Liver (tissue), 2 donors: ENCODE measurements around the gene CFAP73.

Experiments
- YY1 ChIP-seq: IDR thresholded peaks from 2 replicates; pipeline ENCODE4 v1.6.1; 2016; ENCODE audit warnings: antibody characterized with exemption, mild to moderate bottlenecking
- TF ChIP-seq, protein P1 (sequence below): fragments of 150-350 bp; IDR thresholded peaks from 2 replicates; pipeline ENCODE4 v1.5.1; 2017; ENCODE audit warnings: improper control_type of control experiment, low read depth, low read length; ENCODE audit not compliant: missing input control
- donor health status: healthy.

DNA sequence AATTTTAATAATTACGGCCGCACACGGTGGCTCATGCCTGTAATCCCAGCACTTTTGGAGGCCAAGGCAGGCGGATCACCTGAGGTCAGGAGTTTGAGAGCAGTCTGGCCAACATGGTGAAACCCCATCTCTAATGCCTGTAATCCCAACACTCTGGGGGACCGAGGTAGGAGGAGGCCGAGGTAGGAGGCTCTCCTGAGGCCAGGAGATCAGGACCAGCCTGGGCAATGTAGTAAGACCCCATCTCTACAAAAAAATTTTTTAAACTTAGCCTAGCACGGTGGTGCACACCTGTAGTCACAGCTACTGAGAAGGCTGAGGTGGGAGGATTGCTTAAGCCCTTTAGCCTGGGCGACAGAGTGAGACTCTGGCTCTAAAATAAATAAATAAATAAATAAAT, 5.6 kb upstream of the CFAP73 start:
- no peak for TF ChIP-seq YY1
- TF ChIP-seq, protein P1, sequence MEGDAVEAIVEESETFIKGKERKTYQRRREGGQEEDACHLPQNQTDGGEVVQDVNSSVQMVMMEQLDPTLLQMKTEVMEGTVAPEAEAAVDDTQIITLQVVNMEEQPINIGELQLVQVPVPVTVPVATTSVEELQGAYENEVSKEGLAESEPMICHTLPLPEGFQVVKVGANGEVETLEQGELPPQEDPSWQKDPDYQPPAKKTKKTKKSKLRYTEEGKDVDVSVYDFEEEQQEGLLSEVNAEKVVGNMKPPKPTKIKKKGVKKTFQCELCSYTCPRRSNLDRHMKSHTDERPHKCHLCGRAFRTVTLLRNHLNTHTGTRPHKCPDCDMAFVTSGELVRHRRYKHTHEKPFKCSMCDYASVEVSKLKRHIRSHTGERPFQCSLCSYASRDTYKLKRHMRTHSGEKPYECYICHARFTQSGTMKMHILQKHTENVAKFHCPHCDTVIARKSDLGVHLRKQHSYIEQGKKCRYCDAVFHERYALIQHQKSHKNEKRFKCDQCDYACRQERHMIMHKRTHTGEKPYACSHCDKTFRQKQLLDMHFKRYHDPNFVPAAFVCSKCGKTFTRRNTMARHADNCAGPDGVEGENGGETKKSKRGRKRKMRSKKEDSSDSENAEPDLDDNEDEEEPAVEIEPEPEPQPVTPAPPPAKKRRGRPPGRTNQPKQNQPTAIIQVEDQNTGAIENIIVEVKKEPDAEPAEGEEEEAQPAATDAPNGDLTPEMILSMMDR: no peak
